HG02885 (cell line): ENCODE results near the gene CYSRT1.
A peak's percentile ranks its signal among the peaks of the same experiment; 100 is the strongest.

Experiments used
- ATAC-seq: cut with Tn5 transposase; IDR thresholded peaks from one replicate; pipeline ENCODE4 v1.9.1; 2021; ENCODE audit warnings: mild to moderate bottlenecking; ENCODE audit not compliant: unreplicated experiment, poor library complexity

The CYSRT1 gene

GRCh38 chr9:137189297-137190295 is 35.4 kb upstream of the CYSRT1 start:
- ATAC-seq: no peak

GRCh38 chr9:137190315-137190856 is 34.6 kb upstream of the CYSRT1 start:
- no peak for ATAC-seq

- no peak for ATAC-seq
Measured at GRCh38 chr9:137191245-137191644, 33.7 kb upstream of the CYSRT1 start.

- no peak for ATAC-seq
Measured at GRCh38 chr9:137191691-137192447, 33.1 kb upstream of the CYSRT1 start.

- no peak for ATAC-seq
Measured at GRCh38 chr9:137192448-137192780, 32.6 kb upstream of the CYSRT1 start.

GRCh38 chr9:137192859-137193258 is 32.1 kb upstream of the CYSRT1 start:
- no peak for ATAC-seq

- ATAC-seq: no peak
Measured at GRCh38 chr9:137193771-137194170, 31.2 kb upstream of the CYSRT1 start.

GRCh38 chr9:137194388-137194787 is 30.6 kb upstream of the CYSRT1 start:
- ATAC-seq: no peak

- ATAC-seq: no peak
Measured at GRCh38 chr9:137194909-137195308, 30.1 kb upstream of the CYSRT1 start.

GRCh38 chr9:137195525-137196220 is 29.3 kb upstream of the CYSRT1 start:
- ATAC-seq: no peak

- ATAC-seq: no peak
Measured at GRCh38 chr9:137198051-137198901, 26.7 kb upstream of the CYSRT1 start.

- no peak for ATAC-seq
Measured at GRCh38 chr9:137198902-137199283, 26.1 kb upstream of the CYSRT1 start.

- ATAC-seq: no peak
Measured at GRCh38 chr9:137199411-137200121, 25.4 kb upstream of the CYSRT1 start.

GRCh38 chr9:137200311-137201204 is 24.4 kb upstream of the CYSRT1 start, which contains the start of gene TPRN:
TSS of gene TPRN (minus strand) at chr9:137200741. CDS start at chr9:137200711, 30 bp downstream.
- peak; percentile 84 for ATAC-seq

GRCh38 chr9:137201205-137201868 is 23.6 kb upstream of the CYSRT1 start:
- ATAC-seq: no peak

GRCh38 chr9:137202966-137203365 is 22.0 kb upstream of the CYSRT1 start:
- ATAC-seq: no peak

- no peak for ATAC-seq
Measured at GRCh38 chr9:137204731-137205125, 20.2 kb upstream of the CYSRT1 start.
